AG09309 (cell line): ENCODE data around the gene FAM20A.

Experiments used
- DNase-seq: peaks from one replicate; pipeline ENCODE4 v3.0.0-alpha.2; 2010; ENCODE audit warnings: low read depth
- H3K4me3 ChIP-seq: 2 replicates; pipeline ENCODE4 v1.5.1; 2011; ENCODE audit warnings: mild to moderate bottlenecking, low read depth, low read length, moderate library complexity; ENCODE audit not compliant: control insufficient read depth
- TF ChIP-seq, protein P1 (sequence below): IDR thresholded peaks from 2 replicates; pipeline ENCODE4 v1.5.1; 2011; ENCODE audit warnings: mild to moderate bottlenecking, low read depth, low read length, inconsistent platforms; ENCODE audit not compliant: insufficient read depth, control insufficient read depth; ENCODE audit errors: missing control alignments

Gene FAM20A

DNA sequence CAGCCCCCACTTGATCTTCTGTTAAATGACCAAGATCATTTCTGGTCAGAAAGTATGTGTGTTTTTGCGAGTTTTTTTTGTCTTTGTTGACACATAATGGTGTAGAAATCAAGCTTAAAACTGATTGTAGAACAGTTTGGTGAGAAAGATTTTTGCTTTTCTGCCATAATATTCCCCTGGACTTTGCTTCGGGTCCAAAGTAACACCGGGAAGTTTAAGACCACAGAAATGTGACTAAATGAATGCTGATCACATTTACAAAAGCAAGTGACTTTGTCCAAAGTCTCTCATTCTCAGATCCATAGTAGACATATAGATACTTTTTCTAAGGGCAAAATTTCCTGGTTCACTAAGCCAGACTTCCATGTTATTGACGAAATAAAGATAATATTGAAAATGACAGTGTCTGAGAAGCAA lies 2.6 kb downstream of the FAM20A start:
- H3K4me3 ChIP-seq = no peak overlapping the region
- no peak for DNase-seq
- TF ChIP-seq, protein P1, sequence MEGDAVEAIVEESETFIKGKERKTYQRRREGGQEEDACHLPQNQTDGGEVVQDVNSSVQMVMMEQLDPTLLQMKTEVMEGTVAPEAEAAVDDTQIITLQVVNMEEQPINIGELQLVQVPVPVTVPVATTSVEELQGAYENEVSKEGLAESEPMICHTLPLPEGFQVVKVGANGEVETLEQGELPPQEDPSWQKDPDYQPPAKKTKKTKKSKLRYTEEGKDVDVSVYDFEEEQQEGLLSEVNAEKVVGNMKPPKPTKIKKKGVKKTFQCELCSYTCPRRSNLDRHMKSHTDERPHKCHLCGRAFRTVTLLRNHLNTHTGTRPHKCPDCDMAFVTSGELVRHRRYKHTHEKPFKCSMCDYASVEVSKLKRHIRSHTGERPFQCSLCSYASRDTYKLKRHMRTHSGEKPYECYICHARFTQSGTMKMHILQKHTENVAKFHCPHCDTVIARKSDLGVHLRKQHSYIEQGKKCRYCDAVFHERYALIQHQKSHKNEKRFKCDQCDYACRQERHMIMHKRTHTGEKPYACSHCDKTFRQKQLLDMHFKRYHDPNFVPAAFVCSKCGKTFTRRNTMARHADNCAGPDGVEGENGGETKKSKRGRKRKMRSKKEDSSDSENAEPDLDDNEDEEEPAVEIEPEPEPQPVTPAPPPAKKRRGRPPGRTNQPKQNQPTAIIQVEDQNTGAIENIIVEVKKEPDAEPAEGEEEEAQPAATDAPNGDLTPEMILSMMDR = no peak

DNA sequence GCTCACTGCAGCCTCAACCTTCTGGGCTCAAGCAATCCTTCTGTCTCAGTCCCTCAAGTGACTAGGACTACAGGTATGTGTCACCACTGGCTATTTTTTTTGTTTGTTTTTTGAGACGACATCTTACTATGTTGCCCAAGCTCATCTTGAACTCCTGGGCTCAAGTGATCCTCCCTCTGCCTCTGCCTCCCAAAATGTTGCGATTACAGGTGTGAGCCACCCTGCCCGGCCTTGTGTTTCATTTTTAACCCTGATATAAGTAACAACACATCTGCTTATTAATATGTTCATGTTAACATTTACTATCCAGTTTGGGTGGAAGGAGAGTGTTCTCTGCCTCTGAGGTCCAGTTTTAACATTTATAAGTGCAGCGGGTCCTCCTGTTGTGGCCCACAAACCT lies 3.1 kb downstream of the FAM20A start:
- TF ChIP-seq, protein P1 = no peak
- no peak overlapping the region for H3K4me3 ChIP-seq
- DNase-seq = no peak

DNA sequence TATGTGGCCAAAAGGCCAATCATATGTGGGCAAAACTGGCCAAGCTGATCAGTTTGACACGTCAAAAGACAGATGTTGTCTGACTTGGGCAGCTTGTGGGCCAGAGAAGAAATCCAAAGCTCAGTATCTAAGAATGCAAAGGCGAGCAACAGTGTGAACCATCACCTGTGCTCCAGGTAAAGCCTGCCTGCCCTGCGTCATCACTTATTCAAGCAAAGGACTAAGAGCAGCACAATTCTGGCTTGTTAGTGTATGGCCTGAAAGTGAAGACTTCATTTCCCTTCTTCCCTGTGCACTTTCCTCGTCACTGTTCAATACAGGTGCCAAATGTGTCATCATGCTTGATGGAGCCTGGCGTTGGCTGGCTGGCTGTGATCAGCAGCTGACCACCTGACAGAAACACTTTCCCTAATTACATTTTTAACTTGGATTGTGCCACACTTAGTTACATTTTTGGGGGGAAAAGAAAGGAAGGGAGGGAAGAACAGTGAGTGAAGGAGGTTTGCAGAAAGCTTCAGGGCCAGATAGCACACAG lies 4.7 kb downstream of the FAM20A start:
- TF ChIP-seq, protein P1 = no peak
- H3K4me3 ChIP-seq = no peak overlapping the region
- DNase-seq = no peak

DNA sequence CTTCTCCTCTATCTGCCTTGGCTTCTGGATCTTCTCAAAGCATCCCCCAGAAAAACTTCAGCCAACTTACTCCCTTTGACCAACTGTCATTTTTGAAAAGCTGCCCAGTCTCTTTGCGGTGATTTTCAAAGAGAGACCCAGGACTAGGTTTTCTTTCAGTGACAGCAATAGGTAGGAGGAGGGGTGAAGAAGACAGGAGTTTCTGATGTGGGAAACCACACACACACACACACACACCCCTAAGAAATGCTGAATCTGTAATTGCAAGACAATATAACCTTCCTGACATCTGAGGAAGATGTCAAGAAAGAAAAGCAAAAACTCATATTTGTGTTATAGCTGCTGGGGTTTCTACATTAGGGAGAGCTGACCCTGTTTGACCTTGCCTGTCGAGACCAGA lies 5.2 kb downstream of the FAM20A start:
- no peak overlapping the region for H3K4me3 ChIP-seq
- TF ChIP-seq, protein P1 = no peak
- DNase-seq = no peak

DNA sequence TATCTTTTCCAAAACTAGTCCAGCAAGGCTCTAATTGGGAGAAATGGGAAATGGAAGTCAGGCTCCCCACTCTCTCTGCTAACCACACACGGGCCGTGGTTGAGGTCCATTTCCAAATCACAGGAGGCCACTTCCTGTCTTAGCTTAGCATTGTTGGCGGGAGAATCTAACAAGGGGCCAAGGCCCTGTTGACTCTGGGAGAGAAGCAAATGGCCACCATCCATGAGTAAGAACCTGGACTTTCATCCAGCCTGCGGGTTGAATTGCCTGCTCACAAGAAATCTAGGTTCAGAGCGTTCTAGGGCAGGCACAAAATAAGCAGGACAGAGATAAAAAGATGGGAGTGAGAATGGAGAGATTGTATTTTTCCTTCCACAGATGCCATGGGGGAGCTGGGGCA lies 5.7 kb downstream of the FAM20A start:
- DNase-seq = no peak
- no peak overlapping the region for H3K4me3 ChIP-seq
- TF ChIP-seq, protein P1 = no peak

DNA sequence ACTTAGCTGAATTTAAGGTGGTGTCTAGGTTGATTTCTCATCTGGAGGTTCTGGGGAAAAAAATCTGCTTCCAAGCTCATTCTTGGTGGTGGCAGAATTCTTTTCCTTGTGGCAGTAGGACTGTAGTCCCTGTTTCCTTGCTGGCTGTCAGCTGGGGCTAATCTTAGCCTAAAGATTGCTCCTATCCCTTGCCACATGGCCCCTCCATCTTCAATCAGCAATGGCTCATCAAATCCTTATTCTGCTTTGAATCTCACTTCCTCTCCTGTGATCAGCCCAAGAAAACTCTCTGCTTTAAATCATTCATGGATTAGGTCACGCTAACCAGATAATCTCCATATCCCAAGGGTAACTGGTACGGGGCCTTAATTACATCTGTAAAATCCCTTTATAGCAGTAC lies 6.6 kb downstream of the FAM20A start:
- H3K4me3 ChIP-seq = no peak overlapping the region
- no peak for DNase-seq
- TF ChIP-seq, protein P1 = no peak
